HepG2 (cell line): ENCODE data around the gene CSNK2A1. TPM values are rescaled to one million over a fixed set of nuclear protein-coding genes. Genes with fewer than 3 reads are reported as not detected.

Experiments used
- ATF3 ChIP-seq: sonication (generic); formaldehyde crosslinking; IDR thresholded peaks from 2 replicates; pipeline ENCODE4 v1.4.0; 2020; ENCODE audit warnings: missing genetic modification reagents
- EEA1 ChIP-seq: sonication (generic); formaldehyde crosslinking; IDR thresholded peaks from 2 replicates; pipeline ENCODE4 v1.5.1; 2020; ENCODE audit warnings: mild to moderate bottlenecking, missing genetic modification reagents, borderline replicate concordance
- ELF4 ChIP-seq: sonication (generic); formaldehyde crosslinking; IDR thresholded peaks from 2 replicates; pipeline ENCODE4 v1.5.0; 2020; ENCODE audit warnings: missing genetic modification reagents, mild to moderate bottlenecking, moderate library complexity, borderline replicate concordance
- HOMEZ ChIP-seq: IDR thresholded peaks from 2 replicates; pipeline ENCODE4 v1.6.1; 2016; ENCODE audit warnings: low read depth
- MZF1 ChIP-seq: sonication (generic); formaldehyde crosslinking; IDR thresholded peaks from 2 replicates; pipeline ENCODE4 v1.8.1; 2023; ENCODE audit warnings: mild to moderate bottlenecking, missing genetic modification reagents, borderline replicate concordance
- PHF5A ChIP-seq: IDR thresholded peaks from one replicate; pipeline ENCODE4 v1.6.1; 2018; ENCODE audit warnings: low read depth, missing genetic modification reagents; ENCODE audit not compliant: unreplicated experiment
- PRDM15 ChIP-seq: sonication (generic); formaldehyde crosslinking; IDR thresholded peaks from 2 replicates; pipeline ENCODE4 v1.4.0; 2020; ENCODE audit warnings: missing genetic modification reagents
- RAD51 ChIP-seq: fragments of 450-650 bp; IDR thresholded peaks from 2 replicates; pipeline ENCODE4 v1.6.1; 2016; ENCODE audit warnings: borderline replicate concordance
- ZBTB38 ChIP-seq: sonication (generic); formaldehyde crosslinking; IDR thresholded peaks from 2 replicates; pipeline ENCODE4 v1.5.1; 2020; ENCODE audit warnings: mild to moderate bottlenecking, missing genetic modification reagents
- ZNF280D ChIP-seq: sonication (generic); formaldehyde crosslinking; IDR thresholded peaks from 2 replicates; pipeline ENCODE4 v1.5.1; 2020; ENCODE audit warnings: mild to moderate bottlenecking, missing genetic modification reagents
- ZNF543 ChIP-seq: sonication (generic); formaldehyde crosslinking; IDR thresholded peaks from 2 replicates; pipeline ENCODE4 v1.4.0; 2020; ENCODE audit warnings: mild to moderate bottlenecking, missing genetic modification reagents
- ZNF563 ChIP-seq: sonication (generic); formaldehyde crosslinking; IDR thresholded peaks from 2 replicates; pipeline ENCODE4 v1.8.0; 2022; ENCODE audit warnings: mild to moderate bottlenecking, moderate library complexity, missing genetic modification reagents
- ZNF7 ChIP-seq: IDR thresholded peaks from 2 replicates; pipeline ENCODE4 v1.6.1; 2016; ENCODE audit warnings: missing biosample characterization, missing genetic modification reagents
- ZNF746 ChIP-seq: sonication (generic); formaldehyde crosslinking; IDR thresholded peaks from 2 replicates; pipeline ENCODE4 v1.8.0; 2022; ENCODE audit warnings: mild to moderate bottlenecking, missing genetic modification reagents
- ZNF75D ChIP-seq: sonication (generic); formaldehyde crosslinking; IDR thresholded peaks from 2 replicates; pipeline ENCODE4 v1.8.1; 2023; ENCODE audit warnings: missing genetic modification reagents, mild to moderate bottlenecking, borderline replicate concordance
- ZNF781 ChIP-seq: sonication (generic); formaldehyde crosslinking; IDR thresholded peaks from 2 replicates; pipeline ENCODE4 v1.5.1; 2020; ENCODE audit warnings: borderline replicate concordance, mild to moderate bottlenecking, missing genetic modification reagents; ENCODE audit errors: not compliant biosample characterization
- ZSCAN20 ChIP-seq: sonication (generic); formaldehyde crosslinking; IDR thresholded peaks from 2 replicates; pipeline ENCODE4 v1.4.0; 2020; ENCODE audit warnings: missing genetic modification reagents, mild to moderate bottlenecking, borderline replicate concordance
- ZSCAN30 ChIP-seq: sonication (generic); formaldehyde crosslinking; IDR thresholded peaks from 2 replicates; pipeline ENCODE4 v1.5.0; 2020; ENCODE audit warnings: mild to moderate bottlenecking, missing genetic modification reagents
- polyA plus RNA-seq, 8 experiments: library from polyadenylated mRNA; depleted of rRNA in 3 of 8; stranded (reverse) in 7 of 8; unstranded in 1 of 8; fragments of >200 nt; fragmentation: Illumina TruSeq in 4 of 8; extraction: Trizol in 4 of 8; gene quantifications; 2 replicates each; pipeline versions ENCODE4 v1.2.1 to v1.2.3, GENCODE V29; 2011 to 2016; ENCODE audit warnings: low read depth in 4 of 8, missing spikeins in 1 of 8, mixed read lengths in 1 of 8; ENCODE audit not compliant: insufficient read depth in 1 of 8
- total RNA-seq, 5 experiments: library from RNA; depleted of rRNA; stranded (reverse); fragments of >200 nt; fragmentation: Illumina TruSeq; extraction: Trizol; gene quantifications; 2 replicates each; pipeline ENCODE4 v1.2.3, GENCODE V29; 2016; ENCODE audit warnings: low read depth in 1 of 5

Gene CSNK2A1
- total and polyA plus RNA-seq, 2 of the 13 experiments (the other 11 are each of a cell fraction or from before 2014, with no cell fraction given): 153 to 231 TPM

GRCh38 chr20:462199-462991 lies 81.2 kb downstream of the CSNK2A1 start, which contains the start of gene TBC1D20 (continued):
- TF ChIP-seq EEA1 (CRISPR knock-in tag): 0 out of 2 replicates have a peak, but pooled peaks have one; percentile 16
- no peak for TF ChIP-seq ATF3 (CRISPR knock-in tag)
- peak; percentile 93 for TF ChIP-seq ZNF563
- 0 out of 2 replicates have a peak, but pooled peaks have one; percentile 2 for TF ChIP-seq ZNF543 (CRISPR knock-in tag)
- peak; percentile 40; the same call in 1 of the 2 replicates for TF ChIP-seq PRDM15
- TF ChIP-seq ZNF280D (CRISPR knock-in tag): no peak
- peak; percentile 40 for TF ChIP-seq PHF5A (CRISPR knock-in tag)
- TF ChIP-seq ZSCAN20 (CRISPR knock-in tag): peak; percentile 79; the same call in 1 of the 2 replicates
- TF ChIP-seq ZNF7 (CRISPR knock-in tag): no peak
- no peak for TF ChIP-seq RAD51
- no peak for TF ChIP-seq ZSCAN30 (CRISPR knock-in tag)
- 0 out of 2 replicates have a peak, but pooled peaks have one; percentile 55 for TF ChIP-seq ZNF746 (CRISPR knock-in tag)
- TF ChIP-seq ZNF75D (CRISPR knock-in tag): no peak
- TF ChIP-seq MZF1 (CRISPR knock-in tag): no peak
- TF ChIP-seq HOMEZ (CRISPR knock-in tag): peak; percentile 85
- TF ChIP-seq ZNF781 (CRISPR knock-in tag): no peak
- TF ChIP-seq ELF4 (CRISPR knock-in tag): no peak
- 0 out of 2 replicates have a peak, but pooled peaks have one; percentile 4 for TF ChIP-seq ZBTB38 (CRISPR knock-in tag)
